Daoy (cell line): ENCODE results near the gene GFOD2. TPM values are rescaled to one million over a fixed set of nuclear protein-coding genes. Genes with fewer than 3 reads are reported as not detected.

ENCODE experiments used
- DNase-seq: peaks from one replicate; pipeline ENCODE4 v3.0.0-alpha.2; 2015; ENCODE audit warnings: low read depth
- total RNA-seq: library from RNA; depleted of rRNA; stranded (reverse); fragments of >200 nt; shearing (Covaris generic); gene quantifications from 2 replicates; pipeline ENCODE4 v1.2.3, GENCODE V29; 2014; rRNA removed

Gene GFOD2
- total RNA-seq, 1 experiment from 2014 or later, result 18.8 TPM

GRCh38 chr16:67645397-67646121, 73.6 kb downstream of the GFOD2 start:
- DNase-seq, result no peak

DNA sequence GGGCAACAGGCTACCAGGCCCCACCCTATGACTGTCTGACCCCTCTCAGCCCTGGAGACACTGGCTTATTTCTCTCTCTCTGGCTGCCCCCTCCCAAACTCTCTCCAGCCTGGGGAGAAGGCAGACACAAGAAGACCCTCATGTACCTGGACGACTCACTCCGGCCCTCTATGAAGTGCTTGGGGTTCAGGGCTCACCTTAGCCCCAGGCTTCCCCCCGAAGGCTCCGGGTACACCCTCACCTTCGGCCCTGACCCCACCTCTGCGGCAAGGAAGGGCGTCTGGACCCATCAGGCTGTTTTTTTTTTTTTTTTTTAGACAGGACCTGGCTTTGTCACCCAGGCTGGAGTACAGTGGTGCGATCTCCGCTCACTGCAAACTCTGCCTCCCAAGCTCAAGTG, 75.1 kb downstream of the GFOD2 start:
- DNase-seq, result no peak

- no peak for DNase-seq
These were observed 77.1 kb downstream of the GFOD2 start for GRCh38 chr16:67641779-67642708.

DNA sequence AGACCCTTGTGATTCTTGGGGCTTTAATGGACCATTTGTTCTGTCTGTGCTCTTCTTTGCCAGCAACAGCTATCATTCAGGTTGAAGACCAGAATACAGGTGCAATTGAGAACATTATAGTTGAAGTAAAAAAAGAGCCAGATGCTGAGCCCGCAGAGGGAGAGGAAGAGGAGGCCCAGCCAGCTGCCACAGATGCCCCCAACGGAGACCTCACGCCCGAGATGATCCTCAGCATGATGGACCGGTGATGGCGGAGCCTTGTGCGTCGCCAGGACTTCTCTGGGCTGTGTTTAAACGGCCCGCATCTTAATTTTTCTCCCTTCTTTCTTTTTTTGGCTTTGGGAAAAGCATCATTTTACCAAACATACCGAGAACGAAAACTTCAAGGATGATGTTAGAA, 81.5 kb downstream of the GFOD2 start:
- DNase-seq, result no peak

GRCh38 chr16:67636713-67637112, 82.4 kb downstream of the GFOD2 start:
- no peak for DNase-seq

GRCh38 chr16:67632415-67633172, 86.5 kb downstream of the GFOD2 start:
- no peak for DNase-seq

- DNase-seq, result no peak
These were observed 90.9 kb downstream of the GFOD2 start for GRCh38 chr16:67628216-67628615.

Other genes starting within 250 kb of the GFOD2 start
- gene ATP6V0D1, start 238.2 kb downstream of the GFOD2 start, total RNA-seq, result 56.2 and 66.9 TPM in 2 replicates
- gene AGRP, start 235.8 kb downstream of the GFOD2 start, total RNA-seq, result not detected in 2 replicates
- 5.4 and 6.3 TPM in 2 replicates for gene RIPOR1, start 190.5 kb downstream of the GFOD2 start, total RNA-seq
- gene CTCF, start 156.8 kb downstream of the GFOD2 start, total RNA-seq, result 25.9 and 30.8 TPM in 2 replicates
- gene CARMIL2, start 74.2 kb downstream of the GFOD2 start, total RNA-seq, result 1.1 and 1.7 TPM in 2 replicates
- 31.6 and 39.9 TPM in 2 replicates for gene ACD, start 59.1 kb downstream of the GFOD2 start, total RNA-seq
- gene PARD6A, start 58.4 kb downstream of the GFOD2 start, total RNA-seq, result 0.71 and 1.0 TPM in 2 replicates
- 12.7 and 19.9 TPM in 2 replicates for gene ENKD1, start 52.6 kb downstream of the GFOD2 start, total RNA-seq
- not detected in 2 replicates for gene C16orf86, start 52.5 kb downstream of the GFOD2 start, total RNA-seq
- 3.7 and 4.0 TPM in 2 replicates for gene RANBP10, start 87.2 kb upstream of the GFOD2 start, total RNA-seq
- 0.11 and 1.1 TPM in 2 replicates for gene TSNAXIP1, start 87.6 kb upstream of the GFOD2 start, total RNA-seq
- gene THAP11, start 123.0 kb upstream of the GFOD2 start, total RNA-seq, result 41.5 and 50.6 TPM in 2 replicates
- 42.9 and 48.7 TPM in 2 replicates for gene NUTF2, start 127.6 kb upstream of the GFOD2 start, total RNA-seq
- 26.8 and 33.8 TPM in 2 replicates for gene CENPT, start 128.4 kb upstream of the GFOD2 start, total RNA-seq
- 43.3 and 47.8 TPM in 2 replicates for gene EDC4, start 153.7 kb upstream of the GFOD2 start, total RNA-seq
- not detected in 2 replicates for gene NRN1L, start 165.6 kb upstream of the GFOD2 start, total RNA-seq
- 1.5 and 2.3 TPM in 2 replicates for gene PSKH1, start 173.9 kb upstream of the GFOD2 start, total RNA-seq
- 0.74 and 1.6 TPM in 2 replicates for gene CTRL, start 212.5 kb upstream of the GFOD2 start, total RNA-seq
- 58.1 and 72.7 TPM in 2 replicates for gene PSMB10, start 217.5 kb upstream of the GFOD2 start, total RNA-seq
- 0.77 and 0.97 TPM in 2 replicates for gene LCAT, start 224.8 kb upstream of the GFOD2 start, total RNA-seq
- 7.0 and 13.5 TPM in 2 replicates for gene SLC12A4, start 249.3 kb upstream of the GFOD2 start, total RNA-seq